Activated CD4-positive, alpha-beta T cell treated with anti-CD3 and anti-CD28 coated beads, Interleukin-2, amount 10 ng/mL, durations not matched to agents 7 days and 5 days (primary cell): ENCODE measurements around the gene PRKCA. TPM values are rescaled to one million over a fixed set of nuclear protein-coding genes. Genes with fewer than 3 reads are reported as not detected.

Experiments
- CTCF ChIA-PET: fragments of 350-600 bp; sonication (Branson Sonifier 250); formaldehyde crosslinking; loops from one replicate; lab custom pipeline; 2021; ENCODE audit warnings: antibody characterized with exemption; lab: Charles Lee
- POLR2A ChIA-PET: fragments of 350-600 bp; sonication (Branson Sonifier 250); formaldehyde crosslinking; loops from one replicate; lab custom pipeline; 2021; ENCODE audit warnings: antibody characterized with exemption; lab: Charles Lee
- DNase-seq: peaks from one replicate; pipeline ENCODE4 v3.0.0-alpha.2; 2020
- H3K27ac Mint-ChIP-seq: one replicate; pipeline ENCODE4 v1.8.0; 2021; ENCODE audit warnings: mild to moderate bottlenecking, moderate library complexity, mixed read lengths
- H3K27me3 Mint-ChIP-seq: one replicate; pipeline ENCODE4 v1.8.0; 2021; ENCODE audit warnings: mixed read lengths
- H3K36me3 Mint-ChIP-seq: one replicate; pipeline ENCODE4 v1.8.0; 2021; ENCODE audit warnings: low read depth, mixed read lengths
- H3K4me1 Mint-ChIP-seq: one replicate; pipeline ENCODE4 v1.8.0; 2021; ENCODE audit warnings: mixed read lengths
- H3K4me3 Mint-ChIP-seq: one replicate; pipeline ENCODE4 v1.8.0; 2021; ENCODE audit warnings: mild to moderate bottlenecking, moderate library complexity, mixed read lengths
- H3K9me3 Mint-ChIP-seq: one replicate; pipeline ENCODE4 v1.8.0; 2021; ENCODE audit warnings: mixed read lengths
- total RNA-seq, 2 experiments: library from RNA; stranded (reverse); gene quantifications; one replicate each; pipeline ENCODE4 v1.2.3, GENCODE V29; 2021

Gene PRKCA
- total RNA-seq, 2 experiments from 2014 or later: 72.8 to 74.6 TPM

DNA sequence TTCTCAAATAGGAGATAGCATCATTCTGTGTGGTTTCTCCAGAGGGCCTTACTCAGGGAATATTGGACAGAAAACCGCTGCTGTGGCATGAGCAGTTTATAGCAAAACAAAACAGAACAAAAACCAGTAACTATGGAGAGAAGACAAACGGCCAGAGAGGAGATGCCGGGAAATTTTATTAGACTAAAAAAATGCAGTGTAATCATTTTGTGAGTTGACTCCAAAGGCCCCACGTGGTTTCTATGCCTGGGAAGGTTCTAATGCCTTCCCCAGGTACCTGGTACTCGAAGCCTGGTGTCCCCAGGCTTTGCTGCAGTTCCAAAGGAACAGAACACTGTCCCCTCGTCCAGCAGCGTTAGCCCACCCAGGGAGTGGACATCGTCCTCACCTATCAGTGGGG, 519.6 kb downstream of the PRKCA start:
- ChIA-PET POLR2A (no interaction called here), CTCF (no interaction called here)
- no peak overlapping the region for H3K4me3 Mint-ChIP-seq
- H3K27ac Mint-ChIP-seq: no peak overlapping the region
- no peak for DNase-seq
- no peaks in the 10 kb centered on the region for H3K36me3 Mint-ChIP-seq
- peaks cover 4% of the 10 kb centered on the region for H3K27me3 Mint-ChIP-seq
- H3K4me1 Mint-ChIP-seq: no peaks in the 10 kb centered on the region
- H3K9me3 Mint-ChIP-seq: peaks cover 5% of the 10 kb centered on the region

DNA sequence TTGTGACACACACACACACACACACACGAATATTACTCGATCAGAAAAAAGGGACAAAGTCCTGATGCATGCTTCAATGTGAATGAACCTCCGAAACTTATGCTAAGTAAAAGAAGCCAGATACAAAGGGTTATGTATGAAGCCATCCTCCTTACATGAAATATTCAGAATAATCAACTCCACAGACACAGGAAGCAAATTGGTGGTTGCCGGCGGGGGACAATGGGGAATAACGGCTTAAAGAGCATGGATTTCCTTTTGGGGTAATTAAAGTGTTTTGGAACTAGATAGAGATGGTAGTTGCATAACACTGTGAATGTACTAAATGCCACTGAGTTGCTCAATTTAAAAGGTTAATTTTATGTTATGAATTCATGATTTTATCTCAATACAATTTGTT, 524.4 kb downstream of the PRKCA start:
- no peak overlapping the region for H3K27ac Mint-ChIP-seq
- POLR2A ChIA-PET: no interaction called here

DNA sequence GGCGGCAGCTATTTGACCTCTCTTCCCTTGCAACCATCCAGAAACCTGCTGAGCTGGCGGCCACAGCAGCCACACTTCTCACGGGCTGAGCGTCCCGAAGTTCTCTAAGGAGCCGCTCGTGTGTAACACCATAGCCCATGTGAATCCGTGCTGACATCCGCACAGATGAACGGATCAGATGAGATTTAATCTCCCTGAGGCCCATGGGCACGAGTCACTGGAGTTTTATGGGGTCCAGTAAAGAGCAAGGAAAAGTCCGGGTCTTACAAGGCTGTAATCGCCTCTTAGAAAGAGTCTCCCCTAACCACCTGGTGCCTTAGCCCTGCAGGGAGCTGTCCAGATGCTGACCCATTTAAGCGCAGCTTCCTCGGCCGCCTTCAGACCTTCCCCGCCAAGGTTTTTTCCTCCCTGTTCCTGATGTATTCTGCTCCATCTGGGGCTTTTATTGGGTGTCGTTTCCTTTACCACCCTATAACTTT, 527.0 kb downstream of the PRKCA start:
- no peaks in the 10 kb centered on the region for H3K4me1 Mint-ChIP-seq
- H3K36me3 Mint-ChIP-seq: no peaks in the 10 kb centered on the region
- peaks cover 56% of the 10 kb centered on the region for H3K27me3 Mint-ChIP-seq
- H3K27ac Mint-ChIP-seq: peak overlapping the region; percentile 21
- no peaks in the 10 kb centered on the region for H3K9me3 Mint-ChIP-seq
- no peak overlapping the region for H3K4me3 Mint-ChIP-seq
- POLR2A ChIA-PET: no interaction called here
- CTCF ChIA-PET: no interaction called here
- DNase-seq: peak; percentile 29

More for the DNA sequence above, 524.4 kb downstream of the PRKCA start:
- CTCF ChIA-PET: no interaction called here
- Mint-ChIP-seq H3K9me3 (no peaks in the 10 kb centered on the region), H3K4me3 (no peak overlapping the region), H3K27me3 (peaks cover 39% of the 10 kb centered on the region), H3K4me1 (no peaks in the 10 kb centered on the region), H3K36me3 (no peaks in the 10 kb centered on the region)
- no peak for DNase-seq

DNA sequence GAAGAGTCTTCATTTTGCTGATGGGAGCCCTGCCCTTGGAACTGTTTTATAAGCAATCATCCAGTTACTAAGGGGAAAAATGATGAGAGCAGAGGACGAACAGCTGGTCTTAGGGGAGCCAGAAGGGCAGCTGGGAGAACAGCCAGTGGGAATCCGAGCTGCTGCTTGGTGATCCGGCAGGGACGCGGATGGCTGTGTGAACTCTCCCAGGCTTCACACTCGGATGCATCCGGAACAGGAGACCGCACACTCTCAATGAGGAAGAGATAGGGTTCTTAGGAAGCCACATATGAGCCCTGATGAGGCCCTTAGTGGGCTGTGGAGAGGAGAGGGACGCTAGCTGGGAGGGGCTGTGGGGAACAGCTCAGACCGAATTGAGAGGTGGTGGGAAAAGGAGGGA, 527.5 kb downstream of the PRKCA start:
- no peak for DNase-seq
- Mint-ChIP-seq H3K9me3 (no peaks in the 10 kb centered on the region), H3K27ac (no peak overlapping the region), H3K4me1 (no peaks in the 10 kb centered on the region), H3K36me3 (no peaks in the 10 kb centered on the region), H3K4me3 (no peak overlapping the region), H3K27me3 (peaks cover 59% of the 10 kb centered on the region)
- POLR2A ChIA-PET: no interaction called here
- CTCF ChIA-PET: no interaction called here

DNA sequence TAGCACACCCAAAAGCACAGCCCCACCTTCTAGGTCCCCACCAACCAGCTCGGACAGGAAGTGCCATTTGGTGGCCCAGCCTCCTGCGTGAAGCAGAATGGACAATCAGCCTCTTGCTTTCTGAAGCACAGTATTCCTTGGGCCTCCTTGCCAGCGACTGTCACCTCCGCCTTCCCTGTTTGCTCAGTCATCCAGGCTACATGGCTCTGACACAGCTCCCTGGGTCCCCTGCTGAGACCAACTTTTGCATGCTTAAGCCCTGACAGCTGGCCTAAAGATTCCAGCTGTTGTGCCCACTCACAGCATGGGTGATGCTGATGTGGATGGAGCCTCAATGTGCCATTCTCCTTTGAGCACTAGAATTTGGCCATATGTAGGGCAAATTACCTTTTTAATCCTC, 528.0 kb downstream of the PRKCA start:
- no peak for DNase-seq
- H3K27ac Mint-ChIP-seq: no peak overlapping the region
- no peak overlapping the region for H3K4me3 Mint-ChIP-seq
- H3K27me3 Mint-ChIP-seq: peaks cover 62% of the 10 kb centered on the region
- POLR2A ChIA-PET: interaction anchor here (0.6 kb wide), 1 partner anchor 30 kb away, joined by 12 read pairs; no protein-coding TSS in a partner anchor
- CTCF ChIA-PET: no interaction called here
- no peaks in the 10 kb centered on the region for H3K36me3 Mint-ChIP-seq
- no peaks in the 10 kb centered on the region for H3K9me3 Mint-ChIP-seq
- no peaks in the 10 kb centered on the region for H3K4me1 Mint-ChIP-seq

DNA sequence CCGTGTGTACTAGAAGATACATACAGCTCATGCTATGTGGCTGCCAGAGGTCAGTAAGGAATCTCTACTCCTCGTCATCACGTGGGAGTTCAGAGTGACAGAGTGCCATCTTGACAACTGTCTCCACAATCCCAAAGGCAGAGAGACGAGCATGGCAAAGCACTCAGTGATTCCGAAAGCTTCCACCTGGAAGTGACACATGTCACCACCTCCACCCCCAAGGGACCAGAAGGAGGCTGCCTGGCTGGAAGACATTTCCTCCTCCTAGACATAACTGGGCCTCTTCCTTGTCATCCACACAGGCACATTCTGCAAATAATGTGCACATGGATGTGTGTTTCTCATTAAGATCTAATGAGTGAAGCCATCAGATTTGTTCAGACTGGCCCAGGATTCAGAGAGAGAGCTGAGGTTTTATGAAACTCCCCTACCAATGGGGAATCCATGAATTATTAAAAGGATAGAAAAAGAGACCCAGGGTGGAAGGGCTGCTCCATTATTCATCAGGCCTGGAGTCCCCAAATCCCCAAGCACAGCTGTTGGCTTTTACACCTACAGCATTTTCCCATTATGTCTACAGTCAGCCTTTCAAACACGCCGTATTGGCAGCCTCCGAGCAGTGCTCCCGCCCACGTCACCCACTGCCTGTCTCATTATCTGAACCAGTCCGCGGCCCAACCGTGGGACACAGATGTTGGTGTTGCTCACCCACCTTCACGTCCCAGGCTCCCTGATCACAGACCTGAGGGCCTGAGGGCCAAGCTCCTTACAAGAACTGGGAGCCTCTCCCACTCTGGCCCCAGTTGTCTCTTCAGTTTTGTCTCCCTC, 529.2 kb downstream of the PRKCA start:
- Mint-ChIP-seq H3K9me3 (no peaks in the 10 kb centered on the region), H3K4me3 (no peak overlapping the region), H3K4me1 (no peaks in the 10 kb centered on the region), H3K27me3 (peaks cover 69% of the 10 kb centered on the region), H3K27ac (no peak overlapping the region), H3K36me3 (no peaks in the 10 kb centered on the region)
- CTCF ChIA-PET: no interaction called here
- DNase-seq: no peak
- POLR2A ChIA-PET: interaction anchor here (0.6 kb wide), 1 partner anchor 29 kb away, joined by 12 read pairs; no protein-coding TSS in a partner anchor

DNA sequence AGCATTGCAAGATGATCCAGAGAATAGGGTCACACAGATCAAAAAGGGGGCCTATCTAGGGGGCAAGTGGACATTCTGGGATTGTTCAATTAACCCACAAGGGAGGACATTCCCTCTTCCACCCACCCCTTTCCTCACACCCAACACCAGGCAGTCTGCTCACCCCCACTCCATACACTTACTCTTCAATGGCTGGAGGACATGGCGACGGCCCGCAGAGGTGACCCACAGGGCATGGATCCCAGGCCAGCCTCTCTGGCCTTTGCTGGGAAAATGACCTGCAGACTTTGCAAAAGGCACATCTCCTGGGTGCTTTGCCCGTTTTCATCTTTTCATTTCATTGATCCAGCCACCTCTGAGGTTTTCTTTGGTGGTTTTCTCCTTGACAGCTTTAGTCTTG, 530.8 kb downstream of the PRKCA start:
- H3K9me3 Mint-ChIP-seq: no peaks in the 10 kb centered on the region

DNA sequence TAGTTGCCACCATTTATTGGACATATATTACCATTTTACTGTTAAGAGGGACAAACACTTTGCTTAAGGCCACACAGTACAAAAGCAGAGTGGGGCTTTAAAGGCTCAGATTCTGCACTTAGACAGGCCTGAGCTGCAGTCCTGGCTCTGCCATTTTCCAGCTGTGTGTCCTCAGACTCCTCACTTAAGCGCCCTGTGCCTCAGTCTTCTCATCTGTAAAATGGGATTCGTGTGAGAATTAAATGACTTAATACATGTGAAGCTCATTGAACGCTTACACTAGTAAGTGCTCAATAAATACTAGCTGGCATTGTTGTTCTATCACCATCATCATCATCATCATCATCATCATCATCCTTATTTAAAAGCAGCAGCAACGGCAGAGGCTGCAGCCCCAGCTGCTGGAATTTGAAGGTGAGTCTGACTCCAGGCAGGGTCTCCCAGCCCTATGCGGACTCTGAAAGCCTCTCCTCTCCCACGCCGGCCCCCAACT, 532.1 kb downstream of the PRKCA start:
- Mint-ChIP-seq H3K9me3 (no peaks in the 10 kb centered on the region), H3K27me3 (peaks cover 56% of the 10 kb centered on the region)
- DNase-seq: no peak

More for the DNA sequence above, 530.8 kb downstream of the PRKCA start:
- CTCF ChIA-PET: no interaction called here
- Mint-ChIP-seq H3K27me3 (peaks cover 66% of the 10 kb centered on the region), H3K27ac (no peak overlapping the region), H3K4me1 (no peaks in the 10 kb centered on the region), H3K4me3 (no peak overlapping the region), H3K36me3 (no peaks in the 10 kb centered on the region)
- POLR2A ChIA-PET: no interaction called here
- no peak for DNase-seq

DNA sequence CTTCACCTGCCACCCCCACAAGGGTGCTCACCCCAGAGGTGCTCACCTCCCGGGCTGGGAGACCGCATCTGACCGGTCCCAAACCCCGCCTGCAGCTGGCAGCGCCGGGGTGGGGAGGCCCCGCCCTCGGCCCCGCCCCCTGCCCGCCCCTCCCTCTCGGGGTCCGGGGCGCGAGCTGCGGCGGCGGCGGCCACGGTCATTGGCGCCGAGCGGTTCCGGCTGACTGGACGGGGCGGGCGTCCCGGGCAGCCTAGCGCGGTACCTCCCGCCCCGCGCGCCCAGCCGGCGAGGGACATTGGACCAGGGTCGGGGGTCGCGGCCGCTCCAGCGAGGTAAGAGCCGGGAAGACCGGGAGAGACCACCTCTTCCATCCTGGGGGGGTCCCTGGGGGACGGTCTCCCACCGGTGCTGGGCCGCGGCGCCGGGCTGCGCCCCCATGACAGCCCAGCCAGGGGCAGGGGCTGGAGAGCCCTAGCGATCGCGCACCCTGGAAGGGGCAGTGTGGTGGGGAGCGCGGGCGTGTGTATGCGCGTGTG, 532.6 kb downstream of the PRKCA start, which contains the start of gene CACNG5:
Gene CACNG5 (plus strand): TSS at position 199 of the 536 bp plus-strand sequence. CDS start 42,216 bp downstream, outside the sequence.
- H3K27me3 Mint-ChIP-seq: peaks cover 51% of the 10 kb centered on the region
- H3K27ac Mint-ChIP-seq: no peak within 1 kb of the TSS
- H3K4me3 Mint-ChIP-seq: no peak within 1 kb of the TSS
- no peaks in the 10 kb centered on the region for H3K9me3 Mint-ChIP-seq
- ChIA-PET CTCF (interaction anchor here (1.1 kb wide), 1 partner anchor 10 kb away, joined by 3 read pairs; no protein-coding TSS in a partner anchor), POLR2A (no interaction called here)
- DNase-seq: no peak
- no peaks in the 10 kb centered on the region for H3K36me3 Mint-ChIP-seq
- no peaks in the 10 kb centered on the region for H3K4me1 Mint-ChIP-seq

More for the DNA sequence above, 532.1 kb downstream of the PRKCA start:
- Mint-ChIP-seq H3K4me1 (no peaks in the 10 kb centered on the region), H3K36me3 (no peaks in the 10 kb centered on the region), H3K27ac (no peak overlapping the region), H3K4me3 (no peak overlapping the region)
- POLR2A ChIA-PET: no interaction called here
- CTCF ChIA-PET: interaction anchor here (1.1 kb wide), 1 partner anchor 10 kb away, joined by 3 read pairs; no protein-coding TSS in a partner anchor

DNA sequence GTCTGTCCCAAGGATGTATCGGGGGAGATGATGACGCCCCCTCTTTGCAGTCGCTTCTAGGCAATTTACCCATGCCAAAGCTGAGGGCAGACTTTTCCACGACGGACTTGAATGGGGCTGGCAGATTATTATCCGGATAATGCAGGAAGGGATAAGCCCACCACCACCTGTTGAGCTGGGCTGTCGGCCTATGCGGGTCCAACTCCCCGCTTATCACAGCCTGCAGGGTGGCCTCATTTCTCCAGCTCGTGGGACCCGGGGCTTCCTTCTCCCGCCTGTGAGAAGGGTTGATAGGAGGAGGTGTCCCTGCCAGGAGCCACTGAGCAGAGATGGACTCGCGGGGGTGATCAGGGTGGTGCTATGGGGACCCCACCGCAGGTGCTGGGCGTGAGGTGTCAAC, 533.1 kb downstream of the PRKCA start:
- Mint-ChIP-seq H3K9me3 (no peaks in the 10 kb centered on the region), H3K4me3 (no peak overlapping the region), H3K27me3 (peaks cover 47% of the 10 kb centered on the region), H3K36me3 (no peaks in the 10 kb centered on the region), H3K27ac (no peak overlapping the region), H3K4me1 (no peaks in the 10 kb centered on the region)
- ChIA-PET POLR2A (no interaction called here), CTCF (no interaction called here)
- no peak for DNase-seq

DNA sequence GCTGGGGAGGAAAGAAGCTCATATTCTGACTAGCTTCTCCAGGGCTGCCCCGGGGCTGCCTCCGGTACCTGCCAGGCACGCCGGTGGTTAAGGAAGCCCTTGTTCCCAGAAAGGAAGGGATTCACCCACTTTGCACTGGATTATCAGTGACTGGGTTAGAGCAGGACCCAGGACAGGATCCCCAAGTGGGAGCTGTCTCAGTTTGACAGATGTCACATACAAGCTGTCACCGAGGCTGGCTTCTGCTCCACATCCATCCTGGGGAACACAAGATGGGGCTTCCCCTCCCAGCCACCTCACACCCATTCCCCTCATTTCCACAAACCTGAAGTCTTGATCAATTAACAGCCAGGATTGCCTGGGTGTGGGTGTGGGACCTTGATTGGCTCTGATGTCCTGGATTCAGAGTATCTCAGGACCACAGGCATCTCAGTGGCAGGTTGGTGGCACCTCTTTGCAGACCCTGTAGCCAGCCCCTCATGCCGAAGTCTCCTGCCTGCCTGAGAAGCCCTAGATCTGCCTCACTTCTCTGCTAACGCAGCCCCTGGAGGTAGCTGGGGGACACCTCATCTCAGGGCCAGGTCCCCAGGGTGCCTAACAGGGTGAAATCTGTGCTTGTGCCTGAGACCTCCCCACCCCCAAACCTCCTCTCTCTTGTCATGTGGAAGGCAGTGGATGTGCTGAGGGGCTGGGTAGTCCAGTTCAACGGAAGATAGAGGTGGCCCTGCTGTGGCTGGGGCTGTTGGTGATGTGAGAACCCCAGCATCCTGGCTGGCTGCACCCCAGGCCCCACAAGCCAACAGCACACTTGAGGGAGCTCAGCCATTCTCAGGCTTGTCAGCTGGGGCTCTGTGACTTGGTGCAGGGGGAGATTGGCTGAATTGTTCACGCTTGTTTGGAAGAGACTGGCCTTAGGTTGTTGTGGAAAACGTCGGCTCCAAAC, 533.9 kb downstream of the PRKCA start:
- no peak for DNase-seq
- Mint-ChIP-seq H3K4me1 (no peaks in the 10 kb centered on the region), H3K27me3 (peaks cover 41% of the 10 kb centered on the region), H3K27ac (no peak overlapping the region), H3K4me3 (no peak overlapping the region), H3K36me3 (no peaks in the 10 kb centered on the region), H3K9me3 (no peaks in the 10 kb centered on the region)
- ChIA-PET CTCF (no interaction called here), POLR2A (no interaction called here)

DNA sequence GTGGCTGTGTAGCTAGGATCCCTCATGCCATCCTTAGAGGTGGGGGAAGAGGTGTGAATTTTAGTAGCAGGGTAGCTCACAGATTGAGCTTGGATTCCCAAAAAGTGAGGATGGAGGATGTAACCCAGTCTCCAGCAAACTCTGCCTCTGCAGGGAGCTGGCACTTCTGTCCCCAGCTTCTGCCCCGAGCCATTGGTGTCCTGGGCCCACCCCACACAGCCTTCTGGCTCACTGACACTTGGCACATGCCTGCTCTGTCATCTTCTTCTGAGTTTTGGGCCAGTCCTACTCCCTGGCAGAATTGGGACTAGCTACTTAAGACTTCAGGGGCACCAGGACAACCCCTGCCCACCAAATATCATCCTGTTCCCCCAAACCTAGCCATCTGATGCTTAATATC, 534.8 kb downstream of the PRKCA start:
- Mint-ChIP-seq H3K9me3 (no peaks in the 10 kb centered on the region), H3K4me3 (no peak overlapping the region), H3K4me1 (no peaks in the 10 kb centered on the region), H3K27ac (no peak overlapping the region), H3K27me3 (peaks cover 33% of the 10 kb centered on the region), H3K36me3 (no peaks in the 10 kb centered on the region)
- ChIA-PET POLR2A (no interaction called here), CTCF (no interaction called here)
- no peak for DNase-seq
